Activated CD4-positive, alpha-beta memory T cell treated with anti-CD3 and anti-CD28 coated beads for 36 hours (primary cell): ENCODE results near the gene CASP7. TPM values are rescaled to one million over a fixed set of nuclear protein-coding genes. Genes with fewer than 3 reads are reported as not detected.
A peak's percentile ranks its signal among the peaks of the same experiment; 100 is the strongest.
"Not testable (repeated sequence)": the region's sequence is repeated elsewhere in the genome, so short reads cannot be mapped to it uniquely, and the experiment has no call there.

ENCODE experiments used
- CTCF ChIA-PET: fragments of 350-600 bp; sonication (Branson Sonifier 250); formaldehyde crosslinking; loops from one replicate; lab custom pipeline; 2021; ENCODE audit warnings: antibody characterized with exemption, inconsistent platforms; lab: Charles Lee
- POLR2A ChIA-PET: fragments of 350-600 bp; sonication (Branson Sonifier 250); formaldehyde crosslinking; loops from one replicate; lab custom pipeline; 2021; ENCODE audit warnings: antibody characterized with exemption; lab: Charles Lee
- DNase-seq: peaks from one replicate; pipeline ENCODE4 v3.0.0-alpha.2; 2020
- H3K27ac Mint-ChIP-seq: one replicate; pipeline ENCODE4 v1.8.0; 2021; ENCODE audit warnings: mixed read lengths
- H3K27me3 Mint-ChIP-seq: one replicate; pipeline ENCODE4 v1.8.0; 2021; ENCODE audit warnings: mixed read lengths
- H3K36me3 Mint-ChIP-seq: one replicate; pipeline ENCODE4 v1.8.0; 2021; ENCODE audit warnings: mixed read lengths
- H3K4me1 Mint-ChIP-seq: one replicate; pipeline ENCODE4 v1.8.0; 2021; ENCODE audit warnings: low read depth, mixed read lengths
- H3K4me3 Mint-ChIP-seq: one replicate; pipeline ENCODE4 v1.8.0; 2021; ENCODE audit warnings: mild to moderate bottlenecking, mixed read lengths
- H3K9me3 Mint-ChIP-seq: one replicate; pipeline ENCODE4 v1.8.0; 2021; ENCODE audit warnings: mixed read lengths
- intact Hi-C: fragments of 100-400 bp; cut with micrococcal nuclease; formaldehyde crosslinking; loops from one replicate; pipeline ENCODE4 v1.15.1; 2023
- total RNA-seq, 2 experiments: library from RNA; stranded (reverse); gene quantifications; one replicate each; pipeline ENCODE4 v1.2.3, GENCODE V29; 2021

CASP7 gene
- total RNA-seq, 2 experiments from 2014 or later, result 12.2 to 13.3 TPM

- no peak for DNase-seq
- no peak overlapping the region for H3K4me3 Mint-ChIP-seq
- H3K9me3 Mint-ChIP-seq, result no peaks in the 10 kb centered on the region
- H3K27ac Mint-ChIP-seq, result no peak overlapping the region
- intact Hi-C loops, result no loop called here
- POLR2A ChIA-PET, result no interaction called here
- CTCF ChIA-PET, result no interaction called here
- peaks cover 27% of the 10 kb centered on the region for H3K27me3 Mint-ChIP-seq
- no peaks in the 10 kb centered on the region for H3K36me3 Mint-ChIP-seq
- no peaks in the 10 kb centered on the region for H3K4me1 Mint-ChIP-seq
Observed at GRCh38 chr10:113651021-113651420, 28.7 kb upstream of the CASP7 start.

GRCh38 chr10:113651898-113652297 lies 27.8 kb upstream of the CASP7 start:
- H3K27me3 Mint-ChIP-seq, result peaks cover 27% of the 10 kb centered on the region
- intact Hi-C loops, result no loop called here

GRCh38 chr10:113652456-113652855 lies 27.3 kb upstream of the CASP7 start:
- H3K4me3 Mint-ChIP-seq, CTCF ChIA-PET, intact Hi-C loops, H3K4me1 Mint-ChIP-seq, POLR2A ChIA-PET, DNase-seq, H3K27ac Mint-ChIP-seq, H3K36me3 Mint-ChIP-seq, H3K9me3 Mint-ChIP-seq: not testable (repeated sequence)
- H3K27me3 Mint-ChIP-seq, result peaks cover 24% of the 10 kb centered on the region

More at GRCh38 chr10:113651898-113652297, 27.8 kb upstream of the CASP7 start:
- no peak overlapping the region for H3K27ac Mint-ChIP-seq
- no peaks in the 10 kb centered on the region for H3K4me1 Mint-ChIP-seq
- ChIA-PET CTCF (no interaction called here), POLR2A (no interaction called here)
- H3K36me3 Mint-ChIP-seq, result no peaks in the 10 kb centered on the region
- H3K9me3 Mint-ChIP-seq, result no peaks in the 10 kb centered on the region
- H3K4me3 Mint-ChIP-seq, result no peak overlapping the region
- no peak for DNase-seq

GRCh38 chr10:113656896-113657295 lies 22.8 kb upstream of the CASP7 start:
- intact Hi-C loops, result no loop called here

GRCh38 chr10:113657544-113657943 lies 22.2 kb upstream of the CASP7 start:
- no peaks in the 10 kb centered on the region for H3K36me3 Mint-ChIP-seq
- no peak for DNase-seq
- intact Hi-C loops, result no loop called here
- peaks cover 10% of the 10 kb centered on the region for H3K27me3 Mint-ChIP-seq
- no peak overlapping the region for H3K4me3 Mint-ChIP-seq
- H3K27ac Mint-ChIP-seq, result no peak overlapping the region
- no peaks in the 10 kb centered on the region for H3K4me1 Mint-ChIP-seq
- H3K9me3 Mint-ChIP-seq, result no peaks in the 10 kb centered on the region
- CTCF ChIA-PET, result no interaction called here
- POLR2A ChIA-PET, result no interaction called here

More at GRCh38 chr10:113656896-113657295, 22.8 kb upstream of the CASP7 start:
- Mint-ChIP-seq H3K4me3 (no peak overlapping the region), H3K4me1 (no peaks in the 10 kb centered on the region), H3K36me3 (no peaks in the 10 kb centered on the region), H3K27me3 (peaks cover 11% of the 10 kb centered on the region), H3K9me3 (no peaks in the 10 kb centered on the region), H3K27ac (no peak overlapping the region)
- POLR2A ChIA-PET, result no interaction called here
- CTCF ChIA-PET, result no interaction called here
- DNase-seq, result no peak

- ChIA-PET POLR2A (no interaction called here), CTCF (no interaction called here)
- H3K27ac Mint-ChIP-seq, result no peak overlapping the region
- H3K36me3 Mint-ChIP-seq, result no peaks in the 10 kb centered on the region
- intact Hi-C loops, result no loop called here
- no peaks in the 10 kb centered on the region for H3K9me3 Mint-ChIP-seq
- no peaks in the 10 kb centered on the region for H3K4me1 Mint-ChIP-seq
- no peak for DNase-seq
- peaks cover 9% of the 10 kb centered on the region for H3K27me3 Mint-ChIP-seq
- H3K4me3 Mint-ChIP-seq, result no peak overlapping the region
Observed at GRCh38 chr10:113661332-113661731, 18.4 kb upstream of the CASP7 start.

- Mint-ChIP-seq H3K9me3 (no peaks in the 10 kb centered on the region), H3K4me1 (peaks cover 6% of the 10 kb centered on the region), H3K4me3 (no peak overlapping the region), H3K27ac (no peak overlapping the region), H3K27me3 (peaks cover 6% of the 10 kb centered on the region), H3K36me3 (no peaks in the 10 kb centered on the region)
- ChIA-PET CTCF (interaction anchor here (1.1 kb wide), 1 partner anchor 42 kb away, joined by 4 read pairs; no protein-coding TSS in a partner anchor), POLR2A (no interaction called here)
- intact Hi-C loops, result no loop called here
- DNase-seq, result no peak
Observed at GRCh38 chr10:113663142-113663541, 16.6 kb upstream of the CASP7 start.

- Mint-ChIP-seq H3K4me3 (no peak within 1 kb of the TSS), H3K27ac (no peak within 1 kb of the TSS), H3K36me3 (no peaks in the 10 kb centered on the region), H3K27me3 (peaks cover 6% of the 10 kb centered on the region), H3K4me1 (peaks cover 6% of the 10 kb centered on the region), H3K9me3 (no peaks in the 10 kb centered on the region)
- POLR2A ChIA-PET, result no interaction called here
- CTCF ChIA-PET, result interaction anchor here (1.1 kb wide), 1 partner anchor 41 kb away, joined by 4 read pairs; no protein-coding TSS in a partner anchor
- intact Hi-C loops, result no loop called here
- no peak for DNase-seq
Observed at GRCh38 chr10:113663908-113664307, 15.8 kb upstream of the CASP7 start, which contains the start of gene NRAP. Gene NRAP, minus strand, starts transcription at chr10:113664041. Its CDS starts 159 bp downstream, at chr10:113663882.

- CTCF ChIA-PET, result no interaction called here
- H3K27me3 Mint-ChIP-seq, result peaks cover 10% of the 10 kb centered on the region
- H3K9me3 Mint-ChIP-seq, result peaks cover 5% of the 10 kb centered on the region
- peaks cover 3% of the 10 kb centered on the region for H3K36me3 Mint-ChIP-seq
- H3K27ac Mint-ChIP-seq, result no peak overlapping the region
- H3K4me1 Mint-ChIP-seq, result peaks cover 6% of the 10 kb centered on the region
- no peak for DNase-seq
- POLR2A ChIA-PET, result no interaction called here
- no peak overlapping the region for H3K4me3 Mint-ChIP-seq
- intact Hi-C loops, result no loop called here
Observed at GRCh38 chr10:113665352-113665751, 14.4 kb upstream of the CASP7 start.

- Mint-ChIP-seq H3K4me1 (peaks cover 6% of the 10 kb centered on the region), H3K36me3 (peaks cover 3% of the 10 kb centered on the region), H3K4me3 (no peak overlapping the region), H3K9me3 (peaks cover 10% of the 10 kb centered on the region), H3K27me3 (peaks cover 10% of the 10 kb centered on the region), H3K27ac (no peak overlapping the region)
- intact Hi-C loops, result no loop called here
- ChIA-PET POLR2A (no interaction called here), CTCF (no interaction called here)
- DNase-seq, result no peak
Observed at GRCh38 chr10:113665806-113666354, 13.8 kb upstream of the CASP7 start.

GRCh38 chr10:113666682-113667252 lies 12.9 kb upstream of the CASP7 start:
- peaks cover 14% of the 10 kb centered on the region for H3K27me3 Mint-ChIP-seq
- no peak overlapping the region for H3K4me3 Mint-ChIP-seq
- no peak overlapping the region for H3K27ac Mint-ChIP-seq
- peaks cover 6% of the 10 kb centered on the region for H3K4me1 Mint-ChIP-seq
- CTCF ChIA-PET, result no interaction called here
- H3K9me3 Mint-ChIP-seq, result peaks cover 10% of the 10 kb centered on the region
- POLR2A ChIA-PET, result interaction anchor here (0.6 kb wide), 1 partner anchor 15 kb away, joined by 3 read pairs; no protein-coding TSS in a partner anchor
- peak; percentile 27 for DNase-seq
- H3K36me3 Mint-ChIP-seq, result peaks cover 3% of the 10 kb centered on the region
- intact Hi-C loops, result no loop called here

- H3K27ac Mint-ChIP-seq, result peak overlapping the region; percentile 78
- CTCF ChIA-PET, result interaction anchor here (0.8 to 1.2 kb wide), 5 partner anchors 11 to 494 kb away, joined by 3 to 8 read pairs (median 3); partner anchors contain the start of gene CCDC186
- intact Hi-C loops, result loop anchor here (1.0 to 10.0 kb wide), 8 partner anchors 26 to 1296 kb away; partner anchors contain the start of genes DCLRE1A, FHIP2A and NHLRC2
Observed at GRCh38 chr10:113680190-113681111, 739 bp downstream of the CASP7 start.

More at GRCh38 chr10:113680190-113681111, 739 bp downstream of the CASP7 start:
- H3K4me3 Mint-ChIP-seq, result peak overlapping the region; percentile 84
- H3K9me3 Mint-ChIP-seq, result peaks cover 17% of the 10 kb centered on the region
- DNase-seq, result peak; percentile 49
- no peaks in the 10 kb centered on the region for H3K27me3 Mint-ChIP-seq
- H3K4me1 Mint-ChIP-seq, result peaks cover 47% of the 10 kb centered on the region
- POLR2A ChIA-PET, result interaction anchor here (0.9 to 1.6 kb wide), 2 partner anchors 26 to 494 kb away, joined by 4 read pairs; partner anchors contain the start of gene CCDC186
- peaks cover 22% of the 10 kb centered on the region for H3K36me3 Mint-ChIP-seq
